ENCODE measurements around the gene ITPR1.

Gene ITPR1

GRCh38 chr3:4509983-4510755 lies 17.0 kb downstream of the ITPR1 start:
- no peak for DNase-seq (ENCODE audit: low read depth, low spot score)

GRCh38 chr3:4511491-4512262 lies 18.5 kb downstream of the ITPR1 start:
- no peak for DNase-seq (ENCODE audit: low read depth, low spot score)

- no peak for DNase-seq (ENCODE audit: low read depth, low spot score)
These were observed 19.9 kb downstream of the ITPR1 start for GRCh38 chr3:4512895-4513616.

GRCh38 chr3:4514321-4514720 lies 21.2 kb downstream of the ITPR1 start:
- DNase-seq (ENCODE audit: low read depth, low spot score): no peak

GRCh38 chr3:4514916-4515315 lies 21.8 kb downstream of the ITPR1 start:
- DNase-seq (ENCODE audit: low read depth, low spot score): no peak

- no peak for DNase-seq (ENCODE audit: low read depth, low spot score)
These were observed 22.9 kb downstream of the ITPR1 start for GRCh38 chr3:4515916-4516579.

GRCh38 chr3:4517093-4517492 lies 23.9 kb downstream of the ITPR1 start:
- no peak for DNase-seq (ENCODE audit: low read depth, low spot score)

- no peak for DNase-seq (ENCODE audit: low read depth, low spot score)
These were observed 24.6 kb downstream of the ITPR1 start for GRCh38 chr3:4517643-4518311.

- no peak for DNase-seq (ENCODE audit: low read depth, low spot score)
These were observed 27.1 kb downstream of the ITPR1 start for GRCh38 chr3:4520033-4520816.

GRCh38 chr3:4522947-4523346 lies 29.8 kb downstream of the ITPR1 start:
- DNase-seq (ENCODE audit: low read depth, low spot score): no peak

GRCh38 chr3:4523710-4524698 lies 30.9 kb downstream of the ITPR1 start:
- DNase-seq (ENCODE audit: low read depth, low spot score): no peak

- DNase-seq (ENCODE audit: low read depth, low spot score): no peak
These were observed 32.5 kb downstream of the ITPR1 start for GRCh38 chr3:4525560-4526223.

- DNase-seq (ENCODE audit: low read depth, low spot score): no peak
These were observed 35.2 kb downstream of the ITPR1 start for GRCh38 chr3:4528320-4528719.

- DNase-seq (ENCODE audit: low read depth, low spot score): no peak
These were observed 35.9 kb downstream of the ITPR1 start for GRCh38 chr3:4528819-4529600.

- no peak for DNase-seq (ENCODE audit: low read depth, low spot score)
These were observed 36.9 kb downstream of the ITPR1 start for GRCh38 chr3:4529876-4530588.

- DNase-seq (ENCODE audit: low read depth, low spot score): no peak
These were observed 38.4 kb downstream of the ITPR1 start for GRCh38 chr3:4531478-4532025.

- no peak for DNase-seq (ENCODE audit: low read depth, low spot score)
These were observed 39.5 kb downstream of the ITPR1 start for GRCh38 chr3:4532535-4533112.

All from iPS DF 19.7 (cell line).